AG04450 (cell line): ENCODE results near the gene FAAP100. TPM values are rescaled to one million over a fixed set of nuclear protein-coding genes. Genes with fewer than 3 reads are reported as not detected.

Experiments used
- CTCF ChIA-PET: fragments of 300-600, 350-600 bp; formaldehyde crosslinking; extraction: SDS; loops from one replicate; lab custom pipeline; 2022; ENCODE audit warnings: antibody characterized with exemption, inconsistent platforms; lab: Charles Lee
- POLR2A ChIA-PET: fragments of 350-600 bp; formaldehyde crosslinking; extraction: SDS; loops from one replicate; lab custom pipeline; 2021; ENCODE audit warnings: antibody characterized with exemption, inconsistent platforms; lab: Yijun Ruan, JAX
- DNase-seq: peaks from one replicate; pipeline ENCODE4 v3.0.0-alpha.2; 2011; ENCODE audit warnings: low read depth, low spot score
- H3K27ac ChIP-seq: one replicate; pipeline ENCODE4 v1.5.1; 2012; ENCODE audit warnings: low read depth, low read length, control low read depth
- H3K27me3 ChIP-seq: one replicate; pipeline ENCODE4 v1.6.0; 2012; ENCODE audit warnings: low read length; ENCODE audit not compliant: control insufficient read depth, insufficient read depth
- H3K4me3 ChIP-seq: 2 replicates; pipeline ENCODE4 v1.5.1; 2011; ENCODE audit warnings: mild to moderate bottlenecking, low read depth, low read length, control low read depth
- H3K9me3 ChIP-seq: 2 replicates; pipeline ENCODE4 v1.5.1; 2012; ENCODE audit warnings: low read length; ENCODE audit not compliant: control insufficient read depth, insufficient read depth
- CTCF ChIP-seq: IDR thresholded peaks from 2 replicates; pipeline ENCODE4 v1.5.1; 2011; ENCODE audit warnings: low read depth, low read length, control low read depth, inconsistent platforms
- polyA plus RNA-seq: library from polyadenylated mRNA; depleted of rRNA; stranded (reverse); fragments of >200 nt; gene quantifications from 2 replicates; pipeline ENCODE4 v1.2.3, GENCODE V29; 2011

The FAAP100 gene
- polyA plus RNA-seq, 1 experiment, result 5.3 TPM

- no peaks in the 10 kb centered on the region; the same call in 1 of the 2 replicates for H3K9me3 ChIP-seq
- CTCF ChIA-PET, result interaction anchor here (2.7 kb wide), 1 partner anchor 84 kb away, joined by 19 read pairs; no protein-coding TSS in a partner anchor
- no peaks in the 10 kb centered on the region for H3K27me3 ChIP-seq
- peak overlapping the region; percentile 17; the same call in 1 of the 2 replicates for H3K4me3 ChIP-seq
- DNase-seq, result no peak
- H3K27ac ChIP-seq, result no peak overlapping the region
- POLR2A ChIA-PET, result interaction anchor here (1.0 to 1.4 kb wide), 2 partner anchors 10 to 20 kb away, joined by 3 to 14 read pairs; no protein-coding TSS in a partner anchor
- TF ChIP-seq CTCF, result no peak
Measured at GRCh38 chr17:81517339-81518112, 34.6 kb downstream of the FAAP100 start.

- TF ChIP-seq CTCF, result no peak
- no peak for DNase-seq
- Histone ChIP-seq H3K4me3 (peak overlapping the region; percentile 83), H3K9me3 (no peaks in the 10 kb centered on the region; the same call in 1 of the 2 replicates), H3K27ac (no peak overlapping the region), H3K27me3 (no peaks in the 10 kb centered on the region)
- CTCF ChIA-PET, result no interaction called here
- POLR2A ChIA-PET, result interaction anchor here (1.4 kb wide), 1 partner anchor 9 kb away, joined by 14 read pairs; no protein-coding TSS in a partner anchor
Measured at GRCh38 chr17:81517009-81517338, 35.2 kb downstream of the FAAP100 start.

DNA sequence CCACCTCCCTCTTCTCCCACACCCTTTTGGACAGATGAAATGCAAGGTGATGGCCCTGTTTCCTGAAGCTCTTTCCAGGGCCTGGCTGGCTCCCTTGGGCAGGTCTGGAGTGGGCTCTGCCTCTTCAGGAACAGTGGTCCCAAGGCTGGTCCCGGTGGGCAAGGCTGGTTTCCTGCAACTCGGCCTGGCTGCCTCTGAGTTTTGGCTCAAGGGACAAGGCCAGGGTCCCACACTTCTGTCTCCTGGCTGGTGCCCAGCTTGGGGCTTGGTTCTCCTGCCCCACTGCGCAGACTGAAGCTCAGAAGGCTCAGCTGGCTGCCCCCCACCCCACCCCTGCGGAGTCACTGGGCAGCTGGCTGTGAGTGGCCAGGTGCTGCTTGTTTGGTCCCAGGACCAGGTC is 35.7 kb downstream of the FAAP100 start:
- no peak overlapping the region for H3K27ac ChIP-seq
- TF ChIP-seq CTCF, result no peak
- CTCF ChIA-PET, result no interaction called here

GRCh38 chr17:81515530-81516041 is 36.6 kb downstream of the FAAP100 start:
- Histone ChIP-seq H3K9me3 (no peaks in the 10 kb centered on the region; the same call in 1 of the 2 replicates), H3K27ac (peak overlapping the region; percentile 97), H3K27me3 (no peaks in the 10 kb centered on the region), H3K4me3 (peak overlapping the region; percentile 83)
- ChIA-PET CTCF (interaction anchor here (0.5 kb wide), 1 partner anchor 17 kb away, joined by 9 read pairs; no protein-coding TSS in a partner anchor), POLR2A (interaction anchor here (0.5 to 1.4 kb wide), 5 partner anchors 8 to 1249 kb away, joined by 3 to 14 read pairs (median 4); partner anchors contain the start of genes BAHCC1 and FSCN2)
- no peak for TF ChIP-seq CTCF
- DNase-seq, result no peak

More for the DNA sequence above, 35.7 kb downstream of the FAAP100 start:
- no peaks in the 10 kb centered on the region; the same call in 1 of the 2 replicates for H3K9me3 ChIP-seq
- no peak for DNase-seq
- peak overlapping the region; percentile 83 for H3K4me3 ChIP-seq
- POLR2A ChIA-PET, result interaction anchor here (0.8 to 1.4 kb wide), 2 partner anchors 9 to 12 kb away, joined by 4 to 14 read pairs; partner anchors contain the start of gene FSCN2
- no peaks in the 10 kb centered on the region for H3K27me3 ChIP-seq
